Gastrocnemius medialis (tissue), 4 donors: ENCODE results near the gene PRR5L.

Experiments used
- CTCF ChIP-seq, 5 experiments: fragments of 450-650 bp in 3 of 5; fragments of 200-600 bp in 2 of 5; sonication (generic) in 2 of 5; IDR thresholded peaks in 4 of 5; conservative IDR thresholded peaks in 1 of 5; 1 replicate in 4 of 5; 2 replicates in 1 of 5; pipeline ENCODE4 v1.5.1; 2016 to 2019; ENCODE audit warnings: antibody characterized with exemption in 5 of 5, mild to moderate bottlenecking in 3 of 5, moderate library complexity in 3 of 5
- POLR2A ChIP-seq, 2 donors: fragments of 450-650 bp; IDR thresholded peaks; one replicate each; pipeline ENCODE4 v1.6.1; 2017; ENCODE audit warnings: antibody characterized with exemption in 2 of 2, mild to moderate bottlenecking in 2 of 2, moderate library complexity in 2 of 2

- TF ChIP-seq CTCF (IDR thresholded peaks at IDR 0.05 in 4 of 5, conservative IDR thresholded peaks at IDR 0.05 in 1 of 5) (no peak), POLR2A (IDR thresholded peaks at IDR 0.05) (no peak)
Observed at GRCh38 chr11:36248436-36248835, 47.7 kb upstream of the PRR5L start.
